CD4-positive, alpha-beta T cell treated with Interleukin-17A for 1 hour (primary cell): ENCODE measurements around the gene RPL18A.

Experiments
- DNase-seq: peaks from one replicate; pipeline ENCODE4 v3.0.0-alpha.2; 2020

Gene RPL18A

GRCh38 chr19:17841810-17842662, 17.7 kb upstream of the RPL18A start:
- peak; percentile 55 for DNase-seq

DNA sequence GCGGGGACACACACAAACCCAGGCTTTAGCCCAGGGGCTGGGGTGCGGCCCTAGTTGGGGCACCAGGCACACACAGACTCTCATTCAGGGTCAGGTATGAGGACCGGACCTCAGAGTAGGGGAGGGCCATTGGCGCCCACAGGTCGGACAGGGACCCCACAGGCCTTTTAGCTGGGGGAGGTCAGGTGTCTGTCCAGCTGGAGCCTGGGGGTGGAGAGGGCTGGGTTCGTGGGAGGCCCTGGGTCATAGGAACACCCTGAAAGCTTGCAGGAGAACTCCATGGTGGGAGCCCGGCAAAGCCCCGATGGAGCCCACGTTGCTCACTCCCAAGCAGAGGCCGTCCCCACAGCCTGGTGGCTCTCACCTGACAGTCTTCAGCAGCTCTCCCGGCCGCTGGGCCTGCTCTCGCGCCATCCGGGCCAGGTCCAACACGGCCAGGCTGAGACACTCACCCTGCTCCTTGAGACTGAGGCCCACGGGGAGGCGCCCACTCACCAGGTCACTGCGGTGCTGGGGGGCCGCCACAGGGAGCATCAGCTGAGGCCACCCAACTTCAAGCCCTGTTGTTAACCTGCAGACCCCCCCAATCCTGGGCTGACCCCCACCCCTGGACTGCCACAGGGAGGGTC, 16.9 kb upstream of the RPL18A start:
- DNase-seq, result no peak

DNA sequence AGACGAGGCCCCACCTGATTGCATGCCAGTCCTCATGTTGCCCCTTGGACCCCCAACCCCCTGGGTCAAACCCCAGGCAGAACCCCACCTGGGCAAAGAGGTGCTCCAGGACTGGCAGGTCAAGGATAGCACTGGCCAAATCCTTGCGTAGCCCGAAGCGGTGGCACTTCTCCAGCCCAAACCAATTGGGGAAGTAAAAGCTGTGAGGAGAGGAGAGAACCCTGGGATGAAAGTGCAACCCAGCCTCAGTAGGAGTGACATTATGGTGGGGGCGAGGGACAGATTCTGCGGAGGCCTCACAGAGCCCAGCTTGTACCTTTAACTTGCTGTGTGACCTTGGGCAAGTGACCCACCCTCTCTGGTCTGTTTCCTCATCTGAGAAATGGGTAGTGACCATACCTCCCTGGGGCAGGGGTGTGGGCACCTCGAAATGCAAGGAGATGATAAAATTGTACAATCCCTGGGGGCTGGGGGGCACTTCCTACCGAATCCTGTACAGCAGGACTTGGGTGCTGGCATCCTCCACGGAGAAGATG, 16.4 kb upstream of the RPL18A start:
- no peak for DNase-seq

GRCh38 chr19:17843908-17844490, 15.7 kb upstream of the RPL18A start:
- no peak for DNase-seq

- DNase-seq, result peak; percentile 77
These were observed 13.6 kb upstream of the RPL18A start for GRCh38 chr19:17846146-17846545.

- peak; percentile 91 for DNase-seq
These were observed 12.0 kb upstream of the RPL18A start, which contains the start of gene JAK3 for GRCh38 chr19:17847538-17848366. TSS of gene JAK3 (minus strand) at chr19:17847982. CDS start at chr19:17844417, 3,565 bp downstream.

GRCh38 chr19:17848595-17849292, 11.0 kb upstream of the RPL18A start:
- DNase-seq, result peak; percentile 32

DNA sequence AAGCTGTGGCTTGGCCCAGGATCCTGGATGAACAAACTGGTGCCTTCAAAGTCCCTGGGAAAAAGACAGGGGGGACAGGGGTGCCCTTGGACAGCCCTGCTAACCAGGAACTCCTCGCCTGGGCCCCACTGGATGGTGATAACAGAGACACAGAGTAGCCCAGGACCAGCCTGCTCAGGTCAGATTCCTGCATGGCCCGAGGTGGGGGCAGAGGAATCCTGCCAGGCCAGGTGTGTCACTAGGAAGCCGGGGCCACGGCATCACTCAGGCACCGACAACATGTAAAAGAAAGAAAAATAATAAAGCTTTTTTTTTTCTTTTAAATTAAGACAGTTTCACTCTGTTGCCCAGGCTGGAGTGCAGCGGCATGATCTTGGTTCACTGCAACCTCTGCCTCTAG, 5.6 kb upstream of the RPL18A start:
- no peak for DNase-seq

DNA sequence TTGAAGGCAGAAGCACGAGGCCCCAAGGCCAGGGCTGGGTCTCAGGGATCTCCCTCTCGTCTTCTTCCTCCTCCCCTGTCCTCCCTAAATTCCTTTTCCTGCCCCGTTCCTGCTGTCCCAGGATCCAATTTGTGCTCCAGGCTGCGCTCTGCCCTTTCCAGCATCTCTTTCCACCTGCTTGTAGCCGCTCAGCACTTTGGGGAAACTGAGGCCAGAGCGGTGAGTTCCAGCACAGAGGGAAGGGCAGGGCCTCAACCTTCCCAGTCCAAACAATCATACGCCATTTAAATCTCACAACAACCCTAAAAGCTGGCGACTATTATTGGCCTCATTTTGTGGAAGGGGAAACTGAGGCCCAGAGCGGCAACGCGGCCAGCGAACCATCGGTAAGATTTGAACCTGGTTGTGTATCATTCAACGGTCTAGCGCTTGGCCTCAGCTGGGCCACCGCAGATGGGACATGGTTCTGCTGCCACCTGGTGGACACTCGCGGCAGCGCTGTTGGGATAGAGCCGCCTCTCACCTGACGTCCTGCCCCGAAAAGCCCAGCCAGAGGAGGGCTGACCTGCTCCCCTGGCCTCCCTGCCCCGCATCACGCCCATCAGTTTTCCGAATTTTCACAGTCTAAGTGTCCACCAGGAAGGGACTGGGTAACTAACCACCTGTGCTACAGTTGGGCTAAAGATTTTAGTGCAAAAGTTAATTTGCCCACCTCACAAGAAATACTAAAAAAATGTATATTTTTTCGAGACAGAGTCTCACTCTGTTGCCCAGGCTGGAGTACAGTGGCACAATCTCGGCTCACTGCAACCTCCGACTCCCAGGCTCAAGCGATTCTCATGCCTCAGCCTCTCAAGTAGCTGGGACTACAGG, 4.2 kb upstream of the RPL18A start:
- peak; percentile 90 for DNase-seq

GRCh38 chr19:17860331-17860992, 752 bp downstream of the RPL18A start:
- DNase-seq, result no peak

GRCh38 chr19:17860993-17861360, 1.3 kb downstream of the RPL18A start:
- no peak for DNase-seq

DNA sequence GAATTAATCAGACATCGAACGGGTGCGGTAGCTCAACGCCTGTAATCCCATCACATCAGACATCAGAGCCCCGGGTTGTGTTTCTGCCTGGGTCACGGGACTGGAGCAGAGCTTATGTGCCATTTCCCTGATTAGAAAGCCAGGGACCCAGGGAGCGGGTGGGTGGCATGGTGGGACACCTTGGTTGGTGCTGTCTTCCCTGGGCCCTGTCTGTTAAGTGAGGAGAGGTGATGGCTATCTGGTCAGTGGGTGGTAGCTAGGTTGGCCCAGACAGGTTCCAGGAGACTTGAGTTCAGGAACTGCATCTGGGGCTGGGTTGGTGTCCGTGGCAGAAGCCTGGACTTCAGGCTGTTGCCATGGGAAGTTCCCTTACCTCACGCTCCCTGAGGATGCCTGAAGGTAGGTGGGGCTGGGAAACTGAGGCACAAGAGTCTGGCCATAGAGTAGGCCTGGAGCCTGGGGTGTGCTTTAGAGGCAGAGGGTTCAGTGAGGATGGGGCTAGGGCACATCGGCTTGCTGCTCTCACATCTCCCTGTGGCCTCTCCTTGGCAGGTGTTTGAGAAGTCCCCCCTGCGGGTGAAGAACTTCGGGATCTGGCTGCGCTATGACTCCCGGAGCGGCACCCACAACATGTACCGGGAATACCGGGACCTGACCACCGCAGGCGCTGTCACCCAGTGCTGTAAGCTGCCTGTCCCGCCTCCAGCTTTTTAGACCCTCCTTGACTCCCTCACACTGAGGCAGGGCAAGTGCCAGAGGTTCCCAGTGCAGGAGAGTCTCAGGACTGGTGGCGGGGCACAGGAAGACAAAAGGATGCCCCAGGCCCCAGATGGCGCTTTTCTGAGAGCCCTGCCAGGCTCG, 2.1 kb downstream of the RPL18A start:
- no peak for DNase-seq

DNA sequence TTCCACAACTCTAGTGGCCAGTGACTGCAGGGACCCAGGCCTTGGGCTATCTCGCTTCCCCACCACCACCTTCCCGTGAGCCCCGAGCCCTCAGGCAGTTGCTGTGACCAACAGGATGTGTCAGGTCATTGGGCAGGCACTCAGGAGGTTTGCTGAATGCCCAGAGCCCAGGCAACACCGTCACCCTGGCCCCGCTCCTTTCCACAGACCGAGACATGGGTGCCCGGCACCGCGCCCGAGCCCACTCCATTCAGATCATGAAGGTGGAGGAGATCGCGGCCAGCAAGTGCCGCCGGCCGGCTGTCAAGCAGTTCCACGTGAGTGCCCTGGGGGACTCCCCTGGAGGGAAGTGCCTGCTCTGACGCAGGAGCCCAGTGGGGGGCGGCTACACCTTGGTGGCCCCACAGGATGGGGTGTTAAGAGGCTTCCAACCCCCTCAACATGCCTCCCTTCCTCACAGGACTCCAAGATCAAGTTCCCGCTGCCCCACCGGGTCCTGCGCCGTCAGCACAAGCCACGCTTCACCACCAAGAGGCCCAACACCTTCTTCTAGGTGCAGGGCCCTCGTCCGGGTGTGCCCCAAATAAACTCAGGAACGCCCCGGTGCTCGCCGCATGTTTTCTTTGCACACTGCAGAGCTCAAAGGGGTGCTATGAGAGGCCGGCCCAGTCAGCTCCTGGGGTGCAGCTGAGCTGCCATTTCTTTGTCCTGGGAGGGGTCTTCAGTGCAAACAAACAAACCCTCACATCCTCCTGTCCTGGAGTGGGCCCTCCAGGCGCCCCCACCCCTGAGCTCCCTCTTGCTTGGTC, 3.2 kb downstream of the RPL18A start:
- no peak for DNase-seq

DNA sequence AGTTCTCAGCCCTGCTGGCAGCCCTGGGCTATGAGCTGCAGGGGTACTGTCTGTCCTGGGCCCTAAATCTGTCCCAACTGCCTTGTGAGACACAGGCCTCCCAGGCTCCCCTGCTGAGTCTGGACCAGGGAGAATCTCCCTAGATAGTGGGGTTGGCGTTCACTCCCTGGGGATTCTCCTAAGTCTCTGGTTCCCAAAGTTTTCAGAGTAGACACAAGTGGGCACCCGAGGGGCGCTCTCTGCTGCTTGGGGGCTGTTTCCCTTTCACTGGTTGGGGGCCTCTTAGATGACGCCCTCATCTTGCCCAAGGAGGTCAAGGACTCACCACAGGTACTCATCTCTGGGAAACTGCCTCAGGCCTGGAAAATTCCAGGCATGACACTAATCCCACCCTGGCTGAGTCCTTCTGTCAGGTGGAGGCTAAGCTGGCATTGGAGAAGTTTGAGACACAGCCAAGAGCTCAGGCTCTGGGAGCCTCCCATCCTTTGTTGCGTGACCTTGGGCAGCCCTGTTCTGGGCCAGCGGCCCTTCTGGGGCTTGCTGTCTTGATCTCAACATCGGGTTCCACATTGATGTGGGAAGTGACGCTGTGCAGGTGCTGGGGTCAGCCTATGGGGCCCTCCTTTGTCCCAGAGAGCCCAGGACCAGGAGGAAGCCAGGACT, 3.9 kb downstream of the RPL18A start:
- no peak for DNase-seq

DNA sequence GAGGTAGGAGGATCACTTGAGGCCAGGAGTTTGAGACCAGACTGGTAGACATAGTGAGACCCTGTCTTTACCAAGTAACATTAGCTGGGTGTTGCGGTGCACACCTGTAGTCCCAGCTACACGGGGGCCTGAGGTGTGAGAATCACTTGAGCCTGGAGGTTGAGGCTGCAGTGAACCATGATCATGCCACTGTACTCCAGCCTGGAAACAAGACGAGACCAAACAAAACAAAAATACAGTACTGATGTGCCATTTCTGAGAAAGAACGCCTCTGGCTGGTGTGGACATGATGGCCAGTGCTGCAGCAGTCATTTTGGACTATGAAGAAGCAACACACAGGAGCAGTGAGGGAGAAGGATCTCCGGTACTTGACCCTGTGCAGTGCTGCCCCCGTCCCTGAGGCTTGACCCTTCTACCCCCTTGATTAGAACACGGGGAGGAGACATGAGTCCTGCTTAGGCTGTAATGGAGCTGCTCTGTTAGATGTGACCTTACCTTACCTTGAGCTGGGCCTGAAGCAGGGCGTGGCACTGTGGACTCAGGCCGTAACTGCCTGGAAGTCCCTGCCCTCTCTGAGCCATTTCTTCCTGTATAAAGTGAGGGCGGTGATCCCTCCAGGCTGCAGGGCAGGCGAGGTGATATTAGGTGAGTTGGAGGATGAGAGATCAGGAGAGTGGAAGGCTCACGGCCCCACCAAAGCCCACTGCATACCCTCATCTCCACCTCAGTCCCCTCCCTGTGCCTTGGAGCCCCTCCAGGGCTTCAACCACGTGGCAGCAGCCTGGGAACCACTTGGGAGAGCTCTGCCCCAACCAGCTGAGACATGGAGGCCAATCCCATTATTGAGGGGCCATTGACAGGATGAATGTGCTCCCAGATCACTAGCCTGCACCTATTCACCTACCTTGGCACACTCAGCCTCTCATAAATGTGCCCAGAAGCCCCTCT, 5.9 kb downstream of the RPL18A start:
- DNase-seq, result no peak

DNA sequence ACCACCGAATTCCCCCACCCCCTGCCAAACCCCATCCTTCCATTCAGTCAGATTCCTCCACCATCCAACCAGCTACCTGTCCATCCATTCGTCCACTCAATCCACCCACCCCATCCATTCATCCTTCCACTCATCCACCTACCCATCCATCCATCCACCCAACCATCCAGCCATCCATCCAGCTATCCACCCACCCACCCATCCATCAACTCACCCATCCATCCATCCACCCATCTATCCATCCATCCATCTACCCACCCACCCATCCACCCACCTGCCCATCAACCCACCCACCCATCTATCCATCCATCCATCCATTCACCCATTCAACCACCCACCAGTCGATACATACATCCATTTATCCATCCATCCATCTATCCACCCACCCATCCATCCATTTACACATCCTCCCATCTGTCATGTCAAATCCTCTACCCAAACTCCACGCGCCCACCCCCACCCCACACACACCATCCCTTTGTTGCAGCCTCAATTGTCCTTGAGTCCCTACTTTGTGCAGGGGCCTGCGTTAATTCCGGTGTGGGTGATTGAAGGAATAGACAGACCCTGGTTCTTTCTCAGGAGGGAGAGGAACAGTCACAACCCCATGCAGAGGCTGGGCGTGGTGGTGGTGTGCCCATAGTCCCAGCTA, 6.7 kb downstream of the RPL18A start:
- no peak for DNase-seq
